Osteoblast (primary cell): ENCODE measurements around the gene LILRB4. TPM values are rescaled to one million over a fixed set of nuclear protein-coding genes. Genes with fewer than 3 reads are reported as not detected.
"Not testable (repeated sequence)": the region's sequence is repeated elsewhere in the genome, so short reads cannot be mapped to it uniquely, and the experiment has no call there.

Experiments
- DNase-seq: peaks from one replicate; pipeline ENCODE4 v3.0.0; 2011; ENCODE audit warnings: low spot score, mixed read lengths; ENCODE audit not compliant: insufficient read length; ENCODE audit errors: missing footprints
- H2AFZ ChIP-seq: 2 replicates; pipeline ENCODE4 v1.6.0; 2011; ENCODE audit warnings: mild to moderate bottlenecking, low read length
- H3K27ac ChIP-seq: 2 replicates; pipeline ENCODE4 v1.5.1; 2011; ENCODE audit warnings: mild to moderate bottlenecking, low read depth, low read length, moderate library complexity
- H3K27me3 ChIP-seq: 2 replicates; pipeline ENCODE4 v1.6.0; 2012; ENCODE audit warnings: mild to moderate bottlenecking, control low read depth, inconsistent platforms, low read length, moderate library complexity; ENCODE audit not compliant: insufficient read depth
- H3K36me3 ChIP-seq: 2 replicates; pipeline ENCODE4 v1.5.1; 2011; ENCODE audit warnings: mild to moderate bottlenecking, low read length, control low read depth, moderate library complexity; ENCODE audit not compliant: insufficient read depth
- H3K4me1 ChIP-seq: 2 replicates; pipeline ENCODE4 v1.5.1; 2011; ENCODE audit warnings: mild to moderate bottlenecking, low read length, control low read depth, moderate library complexity; ENCODE audit not compliant: insufficient read depth
- H3K4me2 ChIP-seq: 2 replicates; pipeline ENCODE4 v1.6.0; 2011; ENCODE audit warnings: mild to moderate bottlenecking, low read length; ENCODE audit not compliant: insufficient read depth
- H3K4me3 ChIP-seq: fragments of 200-600 bp; sonication (generic); 3 replicates; pipeline ENCODE4 v1.5.1; 2012; ENCODE audit warnings: mild to moderate bottlenecking, low read length, inconsistent platforms; ENCODE audit not compliant: insufficient read depth
- H3K79me2 ChIP-seq: 2 replicates; pipeline ENCODE4 v1.6.0; 2012; ENCODE audit warnings: mild to moderate bottlenecking, low read length, control low read depth, inconsistent platforms; ENCODE audit not compliant: insufficient read depth
- H3K9me3 ChIP-seq: 2 replicates; pipeline ENCODE4 v1.5.1; 2011; ENCODE audit warnings: low read depth, low read length, control low read depth
- H4K20me1 ChIP-seq: 2 replicates; pipeline ENCODE4 v1.6.0; 2012; ENCODE audit warnings: mild to moderate bottlenecking, low read length, control low read depth; ENCODE audit not compliant: insufficient read depth
- CTCF ChIP-seq: IDR thresholded peaks from 2 replicates; pipeline ENCODE4 v1.5.1; 2011; ENCODE audit warnings: mild to moderate bottlenecking, low read depth, low read length, moderate library complexity; ENCODE audit errors: extremely low read depth
- total RNA-seq: library from RNA; depleted of rRNA; stranded (reverse); fragments of >200 nt; gene quantifications from 2 replicates; pipeline ENCODE4 v1.2.3, GENCODE V29; 2012

The LILRB4 gene
- total RNA-seq, 1 donor = under 0.01 TPM

DNA sequence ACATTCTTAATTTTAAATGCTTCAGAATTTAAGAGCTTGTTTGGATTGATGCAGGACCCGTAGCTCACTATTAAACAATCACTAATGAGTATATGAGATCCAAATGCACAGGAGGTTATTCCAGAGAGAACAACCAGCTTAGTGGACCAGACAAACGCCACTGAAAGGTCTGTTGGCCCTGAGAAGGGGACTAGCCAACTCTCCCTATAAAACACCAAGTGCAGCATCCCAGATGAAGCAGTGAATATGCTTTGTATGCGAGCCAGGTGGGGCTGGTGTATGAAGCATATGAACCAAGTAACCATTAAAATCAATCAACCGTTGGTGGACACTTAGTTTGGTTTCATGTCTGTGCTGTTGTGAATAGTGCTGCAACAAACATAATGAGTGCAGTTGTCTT lies 42.3 kb upstream of the LILRB4 start:
- H4K20me1 ChIP-seq = no peaks in the 10 kb centered on the region
- no peak overlapping the region for H3K4me3 ChIP-seq
- no peak overlapping the region for H2AFZ ChIP-seq
- H3K4me1 ChIP-seq = no peaks in the 10 kb centered on the region
- no peaks in the 10 kb centered on the region for H3K79me2 ChIP-seq
- no peaks in the 10 kb centered on the region for H3K36me3 ChIP-seq
- no peak overlapping the region for H3K27ac ChIP-seq
- H3K4me2 ChIP-seq = no peak overlapping the region
- no peak for DNase-seq
- no peak for TF ChIP-seq CTCF
- H3K27me3 ChIP-seq = no peaks in the 10 kb centered on the region
- H3K9me3 ChIP-seq = no peaks in the 10 kb centered on the region

DNA sequence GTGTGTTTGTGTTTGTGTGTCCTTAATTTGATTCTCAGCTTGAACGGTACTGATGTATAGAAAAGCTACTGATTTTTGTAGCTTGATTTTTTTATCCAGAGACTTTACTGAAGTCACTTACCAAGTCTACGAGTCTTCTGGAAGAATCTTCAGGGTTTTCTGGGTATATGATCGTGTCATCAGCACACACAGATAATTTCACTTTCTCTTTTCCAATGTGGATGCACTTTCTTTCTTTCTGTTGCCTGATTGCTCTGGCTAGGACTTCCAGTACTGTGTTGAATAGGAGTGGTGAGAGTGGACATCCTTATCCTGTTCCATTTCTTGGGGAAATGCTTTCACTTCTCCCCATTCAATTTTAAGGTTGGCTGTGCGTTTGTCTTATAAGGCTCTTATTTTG lies 40.4 kb upstream of the LILRB4 start:
- H3K27me3 ChIP-seq = no peaks in the 10 kb centered on the region
- no peak overlapping the region for H3K27ac ChIP-seq
- no peaks in the 10 kb centered on the region for H3K9me3 ChIP-seq
- no peak overlapping the region for H3K4me2 ChIP-seq
- H3K4me1 ChIP-seq = no peaks in the 10 kb centered on the region
- H2AFZ ChIP-seq = no peak overlapping the region
- H3K79me2 ChIP-seq = no peaks in the 10 kb centered on the region
- H3K4me3 ChIP-seq = no peak overlapping the region
- H3K36me3 ChIP-seq = no peaks in the 10 kb centered on the region
- no peak for DNase-seq
- no peak for TF ChIP-seq CTCF
- H4K20me1 ChIP-seq = no peaks in the 10 kb centered on the region

- H3K79me2 ChIP-seq, H3K9me3 ChIP-seq, H3K4me3 ChIP-seq, H3K27me3 ChIP-seq, H4K20me1 ChIP-seq, DNase-seq, H3K27ac ChIP-seq, H2AFZ ChIP-seq, H3K4me1 ChIP-seq, H3K4me2 ChIP-seq, H3K36me3 ChIP-seq: not testable (repeated sequence)
These were observed 38.6 kb upstream of the LILRB4 start for GRCh38 chr19:54624234-54624633.

DNA sequence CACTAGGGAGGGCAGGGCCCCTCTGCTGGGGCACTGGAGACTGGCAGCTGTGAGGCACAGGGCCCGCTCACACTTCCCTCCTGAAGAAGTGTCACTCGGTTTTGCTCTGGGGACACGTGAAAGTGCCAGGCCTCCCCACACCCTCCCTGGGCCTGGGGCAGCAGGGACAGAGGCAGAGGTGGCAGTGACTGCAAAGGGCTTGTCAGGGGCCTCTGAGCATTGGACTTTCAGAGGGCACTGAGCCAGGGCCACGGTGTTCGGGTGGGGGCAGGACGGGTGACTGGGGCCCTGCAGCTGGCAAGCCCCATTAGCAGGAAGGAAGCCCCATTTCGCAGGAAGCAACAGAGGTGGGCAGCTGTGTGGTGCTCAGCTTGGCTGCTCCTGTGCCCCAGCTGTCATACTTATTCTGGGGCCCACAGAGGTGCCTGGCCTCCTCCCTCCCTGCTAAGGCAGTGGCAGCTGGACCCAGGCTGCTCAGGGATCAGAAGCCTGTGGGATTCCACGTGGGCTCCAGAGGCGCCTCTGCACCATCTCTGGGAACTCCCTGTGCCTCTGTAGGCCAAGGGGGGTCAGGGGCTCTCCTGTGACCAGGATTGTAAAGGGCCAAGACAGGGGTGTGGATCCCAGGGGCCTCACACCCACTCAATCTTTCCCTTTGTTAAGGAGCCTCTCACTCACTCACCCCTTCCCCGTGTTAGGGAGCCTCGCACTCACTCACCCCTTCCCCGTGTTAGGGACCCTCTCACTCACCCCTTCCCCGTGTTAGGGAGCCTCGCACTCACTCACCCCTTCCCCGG lies 37.7 kb upstream of the LILRB4 start:
- not testable (repeated sequence) for H3K4me1 ChIP-seq

DNA sequence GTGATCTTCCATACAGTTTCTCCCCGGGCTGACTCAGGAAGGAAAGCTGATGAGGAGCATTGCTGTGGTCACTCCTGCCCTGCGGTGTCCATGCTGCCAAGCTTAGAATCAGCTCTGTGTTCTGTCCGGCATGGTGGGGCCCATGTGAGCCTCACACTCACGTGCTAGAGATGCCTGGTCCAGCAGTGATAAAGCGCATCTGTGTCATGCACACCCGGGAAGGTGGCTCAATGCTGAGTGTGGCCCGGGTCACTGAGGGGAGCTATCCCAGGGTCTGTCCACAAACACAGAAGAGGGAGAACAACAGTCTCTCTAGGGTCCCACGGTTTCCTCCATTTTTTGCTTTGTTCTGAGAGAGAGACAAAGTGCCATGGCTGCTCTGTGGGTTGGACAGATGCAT lies 36.0 kb upstream of the LILRB4 start:
- DNase-seq = no peak
- H3K27ac ChIP-seq = no peak overlapping the region
- H3K79me2 ChIP-seq = no peaks in the 10 kb centered on the region
- TF ChIP-seq CTCF = no peak
- no peaks in the 10 kb centered on the region for H3K27me3 ChIP-seq
- no peaks in the 10 kb centered on the region for H3K9me3 ChIP-seq
- no peaks in the 10 kb centered on the region for H3K36me3 ChIP-seq
- no peaks in the 10 kb centered on the region for H4K20me1 ChIP-seq
- no peak overlapping the region for H3K4me2 ChIP-seq
- no peak overlapping the region for H2AFZ ChIP-seq
- no peaks in the 10 kb centered on the region for H3K4me1 ChIP-seq
- no peak overlapping the region for H3K4me3 ChIP-seq

More for the DNA sequence above, 37.7 kb upstream of the LILRB4 start:
- not testable (repeated sequence) for H3K4me3 ChIP-seq, H3K27me3 ChIP-seq, H3K4me2 ChIP-seq, H3K9me3 ChIP-seq, H4K20me1 ChIP-seq, H3K36me3 ChIP-seq, H3K79me2 ChIP-seq, DNase-seq, H2AFZ ChIP-seq, H3K27ac ChIP-seq

GRCh38 chr19:54627912-54628311 lies 34.9 kb upstream of the LILRB4 start:
- DNase-seq, H3K36me3 ChIP-seq, H3K4me2 ChIP-seq, H3K27ac ChIP-seq, H3K4me1 ChIP-seq, H3K4me3 ChIP-seq, H3K9me3 ChIP-seq, H4K20me1 ChIP-seq, H3K27me3 ChIP-seq, H3K79me2 ChIP-seq, H2AFZ ChIP-seq: not testable (repeated sequence)

GRCh38 chr19:54630262-54630661 lies 32.5 kb upstream of the LILRB4 start, which contains the start of gene LILRB1:
Gene LILRB1, plus strand, starts transcription at chr19:54630484. Its CDS starts 590 bp downstream, at chr19:54631074.
- not testable (repeated sequence) for H3K4me3 ChIP-seq, H2AFZ ChIP-seq, H3K36me3 ChIP-seq, H3K27me3 ChIP-seq, H3K79me2 ChIP-seq, DNase-seq, H3K4me1 ChIP-seq, H4K20me1 ChIP-seq, H3K27ac ChIP-seq, H3K4me2 ChIP-seq, H3K9me3 ChIP-seq
